Superior temporal gyrus (tissue), 1 donor: Measurements from ENCODE around the gene RSPH4A.
"Not testable (repeated sequence)": the region's sequence is repeated elsewhere in the genome, so short reads cannot be mapped to it uniquely, and the experiment has no call there.

Experiments used
- DNase-seq: peaks from one replicate; pipeline ENCODE4 v3.0.0-alpha.2; 2016; ENCODE audit errors: extremely low spot score

Gene RSPH4A

GRCh38 chr6:116615937-116616736 is at the start of gene RSPH4A:
TSS of gene RSPH4A (plus strand) at chr6:116616479. CDS start at chr6:116616624, 145 bp downstream.
- DNase-seq, result peak; percentile 90

GRCh38 chr6:116568111-116568510 is 48.2 kb upstream of the RSPH4A start:
- no peak for DNase-seq

GRCh38 chr6:116568821-116569755 is 47.2 kb upstream of the RSPH4A start:
- no peak for DNase-seq

- DNase-seq, result peak; percentile 97
Observed at GRCh38 chr6:116570856-116571682, 45.2 kb upstream of the RSPH4A start, which contains the start of gene RWDD1. TSS of gene RWDD1 (plus strand) at chr6:116571504. CDS start at chr6:116571583, 79 bp downstream.

GRCh38 chr6:116571683-116572000 is 44.6 kb upstream of the RSPH4A start:
- DNase-seq, result peak; percentile 20

GRCh38 chr6:116572162-116572561 is 44.1 kb upstream of the RSPH4A start:
- DNase-seq, result no peak

- no peak for DNase-seq
Observed at GRCh38 chr6:116575227-116575626, 41.1 kb upstream of the RSPH4A start.

- DNase-seq, result no peak
Observed at GRCh38 chr6:116577486-116577885, 38.8 kb upstream of the RSPH4A start.

- DNase-seq, result no peak
Observed at GRCh38 chr6:116578335-116578734, 37.9 kb upstream of the RSPH4A start.

GRCh38 chr6:116579143-116579542 is 37.1 kb upstream of the RSPH4A start:
- no peak for DNase-seq

GRCh38 chr6:116580198-116580597 is 36.1 kb upstream of the RSPH4A start:
- DNase-seq, result no peak

GRCh38 chr6:116586276-116586675 is 30.0 kb upstream of the RSPH4A start:
- DNase-seq, result no peak

GRCh38 chr6:116586738-116587137 is 29.5 kb upstream of the RSPH4A start:
- DNase-seq, result no peak

- DNase-seq, result no peak
Observed at GRCh38 chr6:116595247-116595646, 21.0 kb upstream of the RSPH4A start.

- no peak for DNase-seq
Observed at GRCh38 chr6:116596815-116597214, 19.5 kb upstream of the RSPH4A start.

- not testable (repeated sequence) for DNase-seq
Observed at GRCh38 chr6:116603916-116604315, 12.4 kb upstream of the RSPH4A start.

GRCh38 chr6:116604868-116605267 is 11.4 kb upstream of the RSPH4A start:
- not testable (repeated sequence) for DNase-seq

GRCh38 chr6:116605935-116606334 is 10.3 kb upstream of the RSPH4A start:
- no peak for DNase-seq

GRCh38 chr6:116611056-116611455 is 5.2 kb upstream of the RSPH4A start:
- no peak for DNase-seq

- DNase-seq, result no peak
Observed at GRCh38 chr6:116616737-116617053, 416 bp downstream of the RSPH4A start.

GRCh38 chr6:116624036-116624805 is 7.9 kb downstream of the RSPH4A start:
- DNase-seq, result no peak
